ENCODE results near the gene NAE1.

DNA sequence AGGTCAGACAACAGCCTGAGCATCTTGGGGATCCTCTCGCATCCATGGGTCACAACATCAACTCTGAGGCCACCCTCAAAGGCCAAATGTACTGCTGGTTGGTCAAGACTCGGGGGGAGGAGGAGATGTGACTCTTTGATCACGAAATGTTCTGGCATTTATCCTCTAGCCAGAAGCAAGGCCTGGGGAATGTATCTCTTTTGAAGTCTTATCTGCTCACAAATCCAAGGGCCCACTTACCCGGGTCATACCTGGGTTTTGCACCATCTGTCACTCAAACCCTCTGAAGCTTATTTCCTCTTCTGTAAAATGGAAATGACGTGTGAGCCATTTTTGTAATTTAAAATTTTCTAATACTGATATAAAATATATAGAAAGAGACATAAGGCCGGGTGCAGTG, 26.7 kb upstream of the NAE1 start:
- TF ChIP-seq POLR2AphosphoS5 (IDR thresholded peaks at IDR 0.05; ENCODE audit: low read depth, low read length) (no peak), CTCF (IDR thresholded peaks at IDR 0.05) (no peak), REST (IDR thresholded peaks at IDR 0.05; ENCODE audit: insufficient read depth in 1 of 2, low read depth in 2 of 2, low read length in 1 of 2) (no peak)
